Measurements from ENCODE around the gene C7orf25.

DNA sequence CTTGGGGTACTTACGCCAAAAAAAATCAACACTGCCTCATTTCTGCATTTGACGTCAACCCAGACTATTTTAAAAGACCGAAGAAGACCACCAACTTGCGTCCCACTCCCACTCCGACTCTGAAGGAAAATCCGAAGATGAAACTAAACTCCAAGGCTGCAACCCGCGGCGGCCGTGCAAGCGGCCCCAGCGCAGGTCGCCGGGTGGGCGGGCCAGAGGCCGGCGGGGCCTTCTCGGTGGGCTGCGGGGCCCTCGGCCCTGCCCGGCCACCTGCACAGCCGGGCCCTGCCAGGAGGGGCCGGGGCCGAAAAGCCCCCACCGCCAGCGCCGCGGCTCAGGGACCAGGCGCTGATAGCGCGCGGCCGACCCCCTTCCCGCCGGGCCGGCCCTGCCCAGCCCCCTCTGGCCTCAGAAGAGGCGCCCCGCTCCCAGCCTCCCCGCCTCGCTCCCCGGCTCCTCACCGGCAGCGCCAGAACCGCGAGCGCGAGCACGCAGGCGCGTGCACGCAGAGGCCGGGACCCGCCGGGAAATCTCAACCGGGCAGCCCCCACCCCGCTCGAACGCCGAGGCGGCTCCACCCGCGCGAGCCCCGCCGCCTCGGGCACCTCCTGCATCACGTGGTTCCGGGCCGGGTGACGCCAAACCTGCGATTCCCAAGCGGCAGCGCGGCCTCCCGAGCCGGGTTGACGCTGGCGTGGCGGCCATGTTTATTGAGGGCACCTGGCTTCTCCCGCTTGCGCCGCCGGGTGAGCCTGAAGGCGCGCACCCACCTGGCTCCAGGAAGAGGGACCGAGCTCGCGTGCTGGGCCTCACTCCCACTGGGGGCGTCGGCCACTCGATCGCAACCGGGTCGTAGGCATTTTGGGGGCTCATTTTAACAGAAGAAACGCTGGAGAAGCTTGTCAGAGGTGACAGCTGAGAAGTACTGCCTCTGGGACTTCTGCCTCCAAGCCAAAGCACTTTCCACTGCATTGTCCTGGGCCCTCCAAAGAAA lies at the start of gene C7orf25:
- TF ChIP-seq POLR2A (IDR thresholded peaks at IDR 0.05) = no peak
- TF ChIP-seq, protein P1, sequence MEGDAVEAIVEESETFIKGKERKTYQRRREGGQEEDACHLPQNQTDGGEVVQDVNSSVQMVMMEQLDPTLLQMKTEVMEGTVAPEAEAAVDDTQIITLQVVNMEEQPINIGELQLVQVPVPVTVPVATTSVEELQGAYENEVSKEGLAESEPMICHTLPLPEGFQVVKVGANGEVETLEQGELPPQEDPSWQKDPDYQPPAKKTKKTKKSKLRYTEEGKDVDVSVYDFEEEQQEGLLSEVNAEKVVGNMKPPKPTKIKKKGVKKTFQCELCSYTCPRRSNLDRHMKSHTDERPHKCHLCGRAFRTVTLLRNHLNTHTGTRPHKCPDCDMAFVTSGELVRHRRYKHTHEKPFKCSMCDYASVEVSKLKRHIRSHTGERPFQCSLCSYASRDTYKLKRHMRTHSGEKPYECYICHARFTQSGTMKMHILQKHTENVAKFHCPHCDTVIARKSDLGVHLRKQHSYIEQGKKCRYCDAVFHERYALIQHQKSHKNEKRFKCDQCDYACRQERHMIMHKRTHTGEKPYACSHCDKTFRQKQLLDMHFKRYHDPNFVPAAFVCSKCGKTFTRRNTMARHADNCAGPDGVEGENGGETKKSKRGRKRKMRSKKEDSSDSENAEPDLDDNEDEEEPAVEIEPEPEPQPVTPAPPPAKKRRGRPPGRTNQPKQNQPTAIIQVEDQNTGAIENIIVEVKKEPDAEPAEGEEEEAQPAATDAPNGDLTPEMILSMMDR (IDR thresholded peaks at IDR 0.05) = no peak

Measured in lower leg skin (tissue), 3 donors.